Colonic mucosa (tissue), 4 donors: ENCODE results near the gene ZNF655. TPM values are rescaled to one million over a fixed set of nuclear protein-coding genes. Genes with fewer than 3 reads are reported as not detected.
"Not testable (repeated sequence)": the region's sequence is repeated elsewhere in the genome, so short reads cannot be mapped to it uniquely, and the experiment has no call there.

Experiments used
- DNase-seq: peaks from one replicate; pipeline ENCODE4 v3.0.0-alpha.2; 2020
- H3K27ac ChIP-seq: fragments of 200-600 bp; one replicate; pipeline ENCODE4 v1.8.0; 2021
- H3K27me3 ChIP-seq: fragments of 200-600 bp; one replicate; pipeline ENCODE4 v1.8.0; 2021
- H3K36me3 ChIP-seq: fragments of 200-600 bp; one replicate; pipeline ENCODE4 v1.8.0; 2021
- H3K4me1 ChIP-seq: fragments of 200-600 bp; one replicate; pipeline ENCODE4 v1.8.0; 2021; ENCODE audit warnings: mild to moderate bottlenecking
- H3K4me3 ChIP-seq: fragments of 200-600 bp; one replicate; pipeline ENCODE4 v1.8.0; 2021
- H3K9ac ChIP-seq, 2 donors: one replicate each; pipeline ENCODE4 v1.7.0; 2013; ENCODE audit warnings: control low read depth in 2 of 2, low read depth in 2 of 2, low read length in 2 of 2
- H3K9me3 ChIP-seq: fragments of 200-600 bp; one replicate; pipeline ENCODE4 v1.8.0; 2021
- CTCF ChIP-seq: fragments of 200-600 bp; IDR thresholded peaks from one replicate; pipeline ENCODE4 v1.8.0; 2022; ENCODE audit warnings: antibody characterized with exemption, mild to moderate bottlenecking
- intact Hi-C: fragments of 100-400 bp; cut with DNase I; formaldehyde crosslinking; loops from one replicate; pipeline ENCODE4 v1.14.1; 2022
- total RNA-seq, 2 donors: library from RNA; stranded (reverse); fragmentation: NEBNext Ultra II Directional in 1 of 2; extraction: Animal tissue kit (Norgen Biotek cat#: 25700) in 1 of 2; gene quantifications; one replicate each; pipeline ENCODE4 v1.2.1, GENCODE V29; 2021
- donor health status: healthy.
- donor health status: DM: no; HTN: no; CAD: no.
- donor health status: DM: no; HTN: no; CAD: no.

ZNF655 gene
- total RNA-seq, 2 donors from 2014 or later, result 41.8 to 50.7 TPM

GRCh38 chr7:99561737-99562051 lies 3.3 kb downstream of the ZNF655 start:
- H3K4me1 ChIP-seq, result no peaks in the 10 kb centered on the region
- no peak overlapping the region for H3K9ac ChIP-seq
- H3K27ac ChIP-seq, result no peak overlapping the region
- no peak overlapping the region for H3K4me3 ChIP-seq
- no peaks in the 10 kb centered on the region for H3K9me3 ChIP-seq
- intact Hi-C loops, result no loop called here
- TF ChIP-seq CTCF, result no peak
- no peaks in the 10 kb centered on the region for H3K27me3 ChIP-seq
- H3K36me3 ChIP-seq, result peaks cover 9% of the 10 kb centered on the region
- no peak for DNase-seq

- Histone ChIP-seq H3K27ac (peak overlapping the region; percentile 21), H3K4me1 (no peaks in the 10 kb centered on the region), H3K27me3 (no peaks in the 10 kb centered on the region), H3K9ac (no peak overlapping the region), H3K9me3 (no peaks in the 10 kb centered on the region), H3K36me3 (peaks cover 9% of the 10 kb centered on the region), H3K4me3 (no peak overlapping the region)
- DNase-seq, result no peak
- TF ChIP-seq CTCF, result no peak
- intact Hi-C loops, result no loop called here
Measured at GRCh38 chr7:99562114-99562784, 3.8 kb downstream of the ZNF655 start.

- DNase-seq, result peak; percentile 31
- Histone ChIP-seq H3K4me3 (no peak overlapping the region), H3K27me3 (no peaks in the 10 kb centered on the region), H3K9me3 (no peaks in the 10 kb centered on the region), H3K9ac (no peak overlapping the region), H3K27ac (peak overlapping the region; percentile 21), H3K36me3 (peaks cover 9% of the 10 kb centered on the region), H3K4me1 (no peaks in the 10 kb centered on the region)
- TF ChIP-seq CTCF, result no peak
- intact Hi-C loops, result no loop called here
Measured at GRCh38 chr7:99562832-99563231, 4.4 kb downstream of the ZNF655 start.

GRCh38 chr7:99563650-99564049 lies 5.2 kb downstream of the ZNF655 start:
- H3K36me3 ChIP-seq, result peaks cover 9% of the 10 kb centered on the region
- no peak overlapping the region for H3K9ac ChIP-seq
- no peak for DNase-seq
- no peak overlapping the region for H3K27ac ChIP-seq
- no peak overlapping the region for H3K4me3 ChIP-seq
- H3K4me1 ChIP-seq, result no peaks in the 10 kb centered on the region
- TF ChIP-seq CTCF, result no peak
- intact Hi-C loops, result no loop called here
- no peaks in the 10 kb centered on the region for H3K27me3 ChIP-seq
- H3K9me3 ChIP-seq, result no peaks in the 10 kb centered on the region

- H3K27me3 ChIP-seq, DNase-seq, H3K4me1 ChIP-seq, H3K9ac ChIP-seq, intact Hi-C loops, H3K4me3 ChIP-seq, H3K27ac ChIP-seq, H3K9me3 ChIP-seq: not testable (repeated sequence)
- H3K36me3 ChIP-seq, result peaks cover 23% of the 10 kb centered on the region
Measured at GRCh38 chr7:99568770-99569169, 10.3 kb downstream of the ZNF655 start.

GRCh38 chr7:99571768-99572167 lies 13.3 kb downstream of the ZNF655 start:
- H3K36me3 ChIP-seq, result peaks cover 20% of the 10 kb centered on the region
- no peak overlapping the region for H3K27ac ChIP-seq
- H3K9me3 ChIP-seq, result no peaks in the 10 kb centered on the region
- no peak for DNase-seq
- no peak overlapping the region for H3K4me3 ChIP-seq
- intact Hi-C loops, result no loop called here
- no peaks in the 10 kb centered on the region for H3K27me3 ChIP-seq
- no peak overlapping the region for H3K9ac ChIP-seq
- no peak for TF ChIP-seq CTCF
- H3K4me1 ChIP-seq, result no peaks in the 10 kb centered on the region
